Endothelial cell of umbilical vein (primary cell): Measurements from ENCODE around the gene SLC34A1. TPM values are rescaled to one million over a fixed set of nuclear protein-coding genes. Genes with fewer than 3 reads are reported as not detected.

Experiments used
- BruUV-seq: library from RNA; stranded (reverse); fragments of 400-500 nt; replicated peaks from 2 replicates; lab custom pipeline; 2021; lab: Mats Ljungman, UMichigan
- CTCF ChIA-PET: fragments of 300-600, 350-600 bp; sonication (Branson Sonifier 250); formaldehyde crosslinking; loops from one replicate; lab custom pipeline; 2021; ENCODE audit warnings: antibody characterized with exemption, inconsistent platforms; lab: Charles Lee
- POLR2A ChIA-PET: fragments of 300-600, 350-600 bp; sonication (Branson Sonifier 250); formaldehyde crosslinking; loops from one replicate; lab custom pipeline; 2021; ENCODE audit warnings: antibody characterized with exemption, inconsistent platforms; lab: Charles Lee
- DNase-seq: peaks from one replicate; pipeline ENCODE4 v3.0.0-alpha.2; 2011; ENCODE audit warnings: low read depth, low spot score
- FAIRE-seq: peaks from 2 replicates; lab custom pipeline; 2011; peaks lifted over from hg19 to GRCh38; lab: Jason Lieb, UNC
- H2AFZ ChIP-seq: 2 replicates; pipeline ENCODE4 v1.6.0; 2012; ENCODE audit warnings: low read depth, low read length, control low read depth, inconsistent platforms
- H3K27ac ChIP-seq: 2 replicates; pipeline ENCODE4 v1.5.1; 2011; ENCODE audit warnings: low read depth, mild to moderate bottlenecking, control low read depth, low read length, moderate library complexity; ENCODE audit not compliant: insufficient read depth
- H3K27me3 ChIP-seq, 2 experiments: 2 replicates each; pipeline versions ENCODE4 v1.6.0 to v1.6.1; 2011; ENCODE audit warnings: low read length in 2 of 2, mixed read lengths in 1 of 2; ENCODE audit not compliant: control insufficient read depth in 2 of 2, insufficient read depth in 2 of 2
- H3K36me3 ChIP-seq, 2 experiments: 2 replicates in 1 of 2; 3 replicates in 1 of 2; pipeline ENCODE4 v1.5.1; 2011; ENCODE audit warnings: low read length in 2 of 2, mild to moderate bottlenecking in 1 of 2, moderate library complexity in 1 of 2; ENCODE audit not compliant: control insufficient read depth in 2 of 2, insufficient read depth in 2 of 2; ENCODE audit errors: extremely low read depth in 1 of 2
- H3K4me1 ChIP-seq: 3 replicates; pipeline ENCODE4 v1.5.1; 2011; ENCODE audit warnings: mild to moderate bottlenecking, low read length; ENCODE audit not compliant: control insufficient read depth, insufficient read depth; ENCODE audit errors: extremely low read depth
- H3K4me2 ChIP-seq: 2 replicates; pipeline ENCODE4 v1.6.1; 2011; ENCODE audit warnings: low read length, control low read depth, mixed read lengths; ENCODE audit not compliant: insufficient read depth
- H3K4me3 ChIP-seq, 3 experiments: fragments of 200-600 bp in 1 of 3; sonication (generic), shearing (Covaris generic) in 1 of 3; replicated peaks in 1 of 3; 2 replicates each; pipeline ENCODE4 v1.5.1; 2011 to 2016; ENCODE audit warnings: control low read depth in 3 of 3, low read length in 3 of 3, mild to moderate bottlenecking in 2 of 3, inconsistent platforms in 1 of 3, low read depth in 1 of 3, moderate library complexity in 1 of 3; ENCODE audit not compliant: insufficient read depth in 1 of 3
- H3K79me2 ChIP-seq: 2 replicates; pipeline ENCODE4 v1.6.0; 2012; ENCODE audit warnings: low read length, inconsistent platforms; ENCODE audit not compliant: control insufficient read depth, insufficient read depth
- H3K9ac ChIP-seq: replicated peaks from 2 replicates; pipeline ENCODE3; 2011; ENCODE audit warnings: low read length, control low read depth; ENCODE audit not compliant: insufficient read depth; ENCODE audit errors: extremely low read depth
- H3K9me1 ChIP-seq: replicated peaks from 3 replicates; pipeline ENCODE4 v1.6.0; 2011; ENCODE audit warnings: mild to moderate bottlenecking, low read length; ENCODE audit not compliant: control insufficient read depth, insufficient read depth; ENCODE audit errors: extremely low read depth
- H3K9me3 ChIP-seq: replicated peaks from 2 replicates; pipeline ENCODE4 v1.5.1; 2012; ENCODE audit warnings: low read length, inconsistent platforms; ENCODE audit not compliant: control insufficient read depth, insufficient read depth
- H4K20me1 ChIP-seq: replicated peaks from 2 replicates; pipeline ENCODE3; 2011; ENCODE audit warnings: mild to moderate bottlenecking, low read length; ENCODE audit not compliant: control insufficient read depth, insufficient read depth; ENCODE audit errors: extremely low read depth
- GATA2 ChIP-seq: IDR thresholded peaks from 2 replicates; pipeline ENCODE4 v1.7.0; 2011; ENCODE audit warnings: low read depth, mild to moderate bottlenecking, moderate library complexity, mixed read lengths, low read length; ENCODE audit not compliant: insufficient read length, insufficient read depth
- JUN ChIP-seq: IDR thresholded peaks from 2 replicates; pipeline ENCODE4 v1.6.1; 2011; ENCODE audit warnings: borderline replicate concordance, low read depth; ENCODE audit not compliant: insufficient read length, insufficient read depth
- MAX ChIP-seq: IDR thresholded peaks from 2 replicates; pipeline ENCODE4 v1.6.1; 2011; ENCODE audit not compliant: insufficient read depth, insufficient read length
- MYC ChIP-seq: IDR thresholded peaks from one replicate; pipeline ENCODE4 v1.6.1; 2011; ENCODE audit warnings: mild to moderate bottlenecking, low read depth, low read length
- POLR2A ChIP-seq: IDR thresholded peaks from 2 replicates; pipeline ENCODE4 v1.6.1; 2012; ENCODE audit warnings: low read depth, mild to moderate bottlenecking, control low read depth, low read length
- dilution Hi-C: fragments of 300-500 bp; cut with MboI; formaldehyde crosslinking; loops from one replicate; pipeline ENCODE4 v1.15.0; 2019; ENCODE audit warnings: low sequenced_read_pairs; ENCODE audit not compliant: extremely low pct_ligation_motif_present
- intact Hi-C: fragments of 100-400 bp; cut with micrococcal nuclease; formaldehyde crosslinking; loops from one replicate; pipeline ENCODE4 v1.10.0; 2022
- polyA plus RNA-seq, 4 experiments: library from polyadenylated mRNA; depleted of rRNA in 3 of 4; stranded (reverse) in 3 of 4; unstranded in 1 of 4; fragments of >200 nt; gene quantifications; 2 replicates each; pipeline versions ENCODE4 v1.2.1 to v1.2.3, GENCODE V29; 2011 to 2012; ENCODE audit warnings: missing spikeins in 1 of 4
- total RNA-seq: library from RNA; stranded (reverse); gene quantifications from 2 replicates; pipeline ENCODE4 v1.2.3, GENCODE V29; 2021

The SLC34A1 gene
- total and polyA plus RNA-seq, 2 donors (not counting 3 experiments of a cell fraction or from before 2014, with no cell fraction given): not detected

DNA sequence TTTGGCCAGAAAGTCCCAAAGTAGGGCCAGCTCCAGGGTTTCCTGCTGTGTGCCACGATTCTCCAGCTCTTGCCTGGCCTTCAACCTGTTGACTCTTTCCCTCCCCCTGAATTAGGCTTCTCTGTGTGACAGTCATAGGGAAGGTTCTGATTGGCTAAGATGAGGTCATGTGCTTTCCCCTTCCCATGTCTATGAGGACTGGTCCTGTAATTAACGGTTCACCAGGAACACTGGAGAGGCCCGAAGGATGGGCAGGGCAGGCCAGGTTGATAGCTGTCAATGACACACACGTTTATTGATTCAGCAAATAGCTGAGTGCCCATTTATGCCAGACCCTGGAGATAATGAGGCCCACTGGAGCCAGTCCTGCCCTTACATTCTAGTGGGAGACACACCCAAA is 53.4 kb downstream of the SLC34A1 start:
- TF ChIP-seq JUN (no peak), GATA2 (no peak), POLR2A (no peak)
- BruUV-seq: no TSS peak
- H3K27ac ChIP-seq: no peak overlapping the region
- H4K20me1 ChIP-seq: no peaks in the 10 kb centered on the region
- no peaks in the 10 kb centered on the region for H3K27me3 ChIP-seq
- DNase-seq (no peak), FAIRE-seq (no peak)
- no peaks in the 10 kb centered on the region for H3K9me3 ChIP-seq
- H3K4me2 ChIP-seq: no peak overlapping the region
- H3K9me1 ChIP-seq: no peaks in the 10 kb centered on the region
- H3K79me2 ChIP-seq: no peaks in the 10 kb centered on the region
- no peaks in the 10 kb centered on the region for H3K4me1 ChIP-seq
- dilution Hi-C loops (no loop called here), intact Hi-C loops (no loop called here)
- no peak overlapping the region for H3K9ac ChIP-seq
- CTCF ChIA-PET: no interaction called here
- H2AFZ ChIP-seq: no peak overlapping the region
- POLR2A ChIA-PET: no interaction called here
- no peak overlapping the region for H3K4me3 ChIP-seq
- H3K36me3 ChIP-seq: peaks cover 9 to 22% of the 10 kb centered on the region in 2 experiments

- H3K4me3 ChIP-seq: no peak overlapping the region
- no peaks in the 10 kb centered on the region for H3K27me3 ChIP-seq
- no peaks in the 10 kb centered on the region for H3K9me1 ChIP-seq
- no peak overlapping the region for H2AFZ ChIP-seq
- TF ChIP-seq GATA2 (no peak), MAX (no peak), MYC (no peak)
- no peaks in the 10 kb centered on the region for H3K79me2 ChIP-seq
- no peaks in the 10 kb centered on the region for H3K4me1 ChIP-seq
- no peak for DNase-seq
- no peak overlapping the region for H3K4me2 ChIP-seq
- intact Hi-C loops: no loop called here
- BruUV-seq: no TSS peak
- POLR2A ChIA-PET: interaction anchor here (0.6 to 1.1 kb wide), 2 partner anchors 12 to 52 kb away, joined by 4 to 7 read pairs; partner anchors contain the start of gene GRK6
- no peaks in the 10 kb centered on the region for H4K20me1 ChIP-seq
- no peaks in the 10 kb centered on the region for H3K9me3 ChIP-seq
- FAIRE-seq: no peak
- no peak overlapping the region for H3K9ac ChIP-seq
- dilution Hi-C loops: no loop called here
- CTCF ChIA-PET: interaction anchor here (1.2 to 2.5 kb wide), 3 partner anchors 11 to 48 kb away, joined by 3 to 10 read pairs (median 9); partner anchors contain the start of gene GRK6
- no peak overlapping the region for H3K27ac ChIP-seq
- H3K36me3 ChIP-seq: peaks cover 7 to 17% of the 10 kb centered on the region in 2 experiments
These were observed 54.2 kb downstream of the SLC34A1 start for GRCh38 chr5:177438468-177438867.
